H1 (cell line): ENCODE results near the gene NIPAL3. TPM values are rescaled to one million over a fixed set of nuclear protein-coding genes. Genes with fewer than 3 reads are reported as not detected.

Experiments used
- CTCF ChIA-PET: fragments of 300-600 bp; sonication (Branson Sonifier 250); formaldehyde crosslinking; loops from one replicate; lab custom pipeline; 2021; ENCODE audit not compliant: partially characterized antibody; lab: Charles Lee
- POLR2A ChIA-PET: fragments of 300-600 bp; sonication (Branson Sonifier 250); formaldehyde crosslinking; loops from one replicate; lab custom pipeline; 2021; ENCODE audit warnings: inconsistent platforms; ENCODE audit not compliant: partially characterized antibody; lab: Charles Lee
- DNase-seq, 2 experiments: peaks; one replicate each; pipeline versions ENCODE4 v3.0.0 to v3.0.0-alpha.2; 2010 to 2022; ENCODE audit warnings: low spot score in 2 of 2, low read depth in 1 of 2, mixed read lengths in 1 of 2
- FAIRE-seq: peaks from 2 replicates; lab custom pipeline; 2011; peaks lifted over from hg19 to GRCh38; lab: Jason Lieb, UNC
- H2AFZ ChIP-seq: 2 replicates; pipeline ENCODE4 v1.8.1; 2012; ENCODE audit warnings: low read length, inconsistent platforms
- H2AK5ac ChIP-seq: 2 replicates; pipeline ENCODE4 v1.6.1; 2013; ENCODE audit warnings: low read depth, low read length
- H2BK120ac ChIP-seq: replicated peaks from 2 replicates; pipeline ENCODE3; 2013; ENCODE audit warnings: low read depth, low read length, inconsistent platforms
- H2BK12ac ChIP-seq: 2 replicates; pipeline ENCODE4 v1.6.1; 2013; ENCODE audit warnings: low read depth, low read length
- H2BK15ac ChIP-seq: 2 replicates; pipeline ENCODE4 v1.6.1; 2013; ENCODE audit warnings: low read length
- H2BK20ac ChIP-seq: 2 replicates; pipeline ENCODE4 v1.6.1; 2013; ENCODE audit warnings: low read length
- H2BK5ac ChIP-seq: 2 replicates; pipeline ENCODE4 v1.6.1; 2013; ENCODE audit warnings: low read depth, low read length
- H3K14ac ChIP-seq: 2 replicates; pipeline ENCODE4 v1.6.1; 2013; ENCODE audit warnings: inconsistent platforms; ENCODE audit not compliant: insufficient read length
- H3K18ac ChIP-seq: 2 replicates; pipeline ENCODE4 v1.6.1; 2013; ENCODE audit warnings: low read length; ENCODE audit errors: extremely low read depth
- H3K23ac ChIP-seq: 2 replicates; pipeline ENCODE4 v1.6.1; 2013; ENCODE audit warnings: inconsistent platforms; ENCODE audit not compliant: insufficient read length
- H3K23me2 ChIP-seq: 2 replicates; pipeline ENCODE4 v1.6.1; 2013; ENCODE audit warnings: low read depth, low read length
- H3K27ac ChIP-seq: 2 replicates; pipeline ENCODE4 v1.6.1; 2011; ENCODE audit warnings: low read depth, low read length, inconsistent platforms
- H3K27me3 ChIP-seq, 4 experiments: replicated peaks in 1 of 4; 1 replicate in 1 of 4; 2 replicates in 3 of 4; pipeline versions ENCODE4 v1.6.1 to v1.8.1; 2011 to 2013; ENCODE audit warnings: low read length in 3 of 4, mild to moderate bottlenecking in 3 of 4, inconsistent platforms in 2 of 4, mixed read lengths in 2 of 4, moderate library complexity in 1 of 4; ENCODE audit not compliant: control insufficient read depth in 3 of 4, insufficient read depth in 3 of 4; ENCODE audit errors: extremely low read depth in 1 of 4
- H3K36me3 ChIP-seq, 4 experiments: 2 replicates each; pipeline versions ENCODE4 v1.6.1 to v1.8.1; 2011 to 2013; ENCODE audit warnings: mild to moderate bottlenecking in 4 of 4, low read length in 3 of 4, moderate library complexity in 2 of 4, control low read depth in 1 of 4, inconsistent platforms in 1 of 4; ENCODE audit not compliant: insufficient read depth in 4 of 4, control insufficient read depth in 2 of 4
- H3K4ac ChIP-seq: replicated peaks from 2 replicates; pipeline ENCODE3; 2013; ENCODE audit warnings: low read length, low read depth, mixed read lengths, inconsistent platforms; ENCODE audit not compliant: insufficient read length
- H3K4me1 ChIP-seq, 4 experiments: replicated peaks in 1 of 4; 1 replicate in 1 of 4; 2 replicates in 3 of 4; pipeline versions ENCODE4 v1.6.1 to v1.8.1; 2011 to 2013; ENCODE audit warnings: low read length in 3 of 4, inconsistent platforms in 2 of 4, mixed read lengths in 1 of 4; ENCODE audit not compliant: insufficient read depth in 4 of 4, control insufficient read depth in 3 of 4
- H3K4me2 ChIP-seq, 2 experiments: 2 replicates each; pipeline versions ENCODE4 v1.6.1 to v1.8.1; 2011 to 2013; ENCODE audit warnings: low read depth in 2 of 2, low read length in 2 of 2, control low read depth in 1 of 2, inconsistent platforms in 1 of 2, mild to moderate bottlenecking in 1 of 2; ENCODE audit not compliant: insufficient read depth in 1 of 2
- H3K4me3 ChIP-seq, 4 experiments: fragments of 200-600, 300-600 bp in 1 of 4; sonication (generic), shearing (Covaris generic), sonication (Bioruptor Twin) in 1 of 4; 2 replicates each; pipeline versions ENCODE4 v1.5.1 to v1.8.1; 2011 to 2016; ENCODE audit warnings: low read length in 4 of 4, low read depth in 3 of 4, control low read depth in 2 of 4, inconsistent platforms in 2 of 4, mild to moderate bottlenecking in 2 of 4, mixed read lengths in 1 of 4, moderate library complexity in 1 of 4; ENCODE audit not compliant: insufficient read depth in 2 of 4; ENCODE audit errors: extremely low read depth in 1 of 4
- H3K56ac ChIP-seq: replicated peaks from 2 replicates; pipeline ENCODE3; 2013; ENCODE audit warnings: low read depth, mild to moderate bottlenecking, mixed read lengths, low read length, inconsistent platforms; ENCODE audit not compliant: insufficient read length
- H3K79me1 ChIP-seq: 2 replicates; pipeline ENCODE4 v1.6.1; 2013; ENCODE audit warnings: low read depth, low read length, control low read depth
- H3K79me2 ChIP-seq, 2 experiments: 2 replicates each; pipeline versions ENCODE4 v1.6.1 to v1.8.1; 2012 to 2013; ENCODE audit warnings: low read length in 2 of 2, mild to moderate bottlenecking in 2 of 2, inconsistent platforms in 1 of 2; ENCODE audit not compliant: insufficient read depth in 2 of 2, control insufficient read depth in 1 of 2
- H3K9ac ChIP-seq, 4 experiments: replicated peaks in 1 of 4; 1 replicate in 1 of 4; 2 replicates in 3 of 4; pipeline versions ENCODE4 v1.6.1 to v1.8.1; 2011 to 2013; ENCODE audit warnings: low read depth in 3 of 4, low read length in 3 of 4, control low read depth in 2 of 4, mild to moderate bottlenecking in 2 of 4, moderate library complexity in 2 of 4, inconsistent platforms in 1 of 4; ENCODE audit errors: extremely low read depth in 1 of 4
- H3K9me3 ChIP-seq, 2 experiments: 2 replicates each; pipeline versions ENCODE4 v1.6.1 to v1.8.1; 2012 to 2013; ENCODE audit warnings: mild to moderate bottlenecking in 2 of 2, moderate library complexity in 2 of 2, control low read depth in 1 of 2, inconsistent platforms in 1 of 2, low read depth in 1 of 2, low read length in 1 of 2, mixed read lengths in 1 of 2; ENCODE audit not compliant: insufficient read depth in 2 of 2
- H4K20me1 ChIP-seq, 2 experiments: replicated peaks in 1 of 2; 2 replicates each; pipeline versions ENCODE3 to v1.8.1; 2011 to 2013; ENCODE audit warnings: inconsistent platforms in 2 of 2, low read length in 2 of 2, mild to moderate bottlenecking in 1 of 2; ENCODE audit not compliant: insufficient read depth in 2 of 2, control insufficient read depth in 1 of 2
- H4K5ac ChIP-seq: 2 replicates; pipeline ENCODE4 v1.6.1; 2013; ENCODE audit warnings: low read length, low read depth, mixed read lengths, inconsistent platforms; ENCODE audit not compliant: insufficient read length
- H4K8ac ChIP-seq: 2 replicates; pipeline ENCODE4 v1.8.0; 2013; ENCODE audit warnings: mild to moderate bottlenecking, moderate library complexity, low read length, inconsistent platforms; ENCODE audit not compliant: insufficient read depth; ENCODE audit errors: extremely low read depth
- H4K91ac ChIP-seq: replicated peaks from 2 replicates; pipeline ENCODE3; 2013; ENCODE audit warnings: low read length, mixed read lengths, inconsistent platforms; ENCODE audit not compliant: insufficient read length
- POLR2A ChIP-seq, 2 experiments: IDR thresholded peaks; 1 replicate in 1 of 2; 2 replicates in 1 of 2; pipeline ENCODE4 v1.6.1; 2011; ENCODE audit warnings: low read depth in 2 of 2, low read length in 2 of 2, mild to moderate bottlenecking in 2 of 2; ENCODE audit errors: control extremely low read depth in 1 of 2
- RBBP5 ChIP-seq: IDR thresholded peaks from 2 replicates; pipeline ENCODE4 v1.7.1; 2012; ENCODE audit warnings: low read depth, mild to moderate bottlenecking, inconsistent platforms, low read length, moderate library complexity, borderline replicate concordance
- RNF2 ChIP-seq: fragments of 200-900, 300-1000 bp; sonication (generic); IDR thresholded peaks from 2 replicates; pipeline ENCODE4 v1.7.1; 2016; ENCODE audit warnings: borderline replicate concordance, low read depth, mild to moderate bottlenecking, antibody characterized with exemption, low read length; ENCODE audit not compliant: poor library complexity, severe bottlenecking; ENCODE audit errors: missing control alignments
- SAP30 ChIP-seq: fragments of 300-600 bp; sonication (generic); IDR thresholded peaks from 2 replicates; pipeline ENCODE4 v1.7.1; 2012; ENCODE audit warnings: low read length, moderate library complexity, mild to moderate bottlenecking, inconsistent platforms; ENCODE audit not compliant: insufficient read depth, insufficient replicate concordance
- SP4 ChIP-seq: IDR thresholded peaks from 2 replicates; pipeline ENCODE4 v1.6.1; 2012; ENCODE audit warnings: low read length, inconsistent platforms
- WGBS, 2 experiments: shearing (Covaris generic) in 1 of 2; methylation state at CpG; one replicate each; pipeline versions ENCODE4 v1.1.6 to v1.1.7; 2013 to 2015; ENCODE audit warnings: low lambda C conversion rate in 2 of 2, mixed read lengths in 2 of 2, inconsistent platforms in 1 of 2, low coverage in 1 of 2, missing lambda C conversion rate in 1 of 2; ENCODE audit not compliant: insufficient replicate concordance in 2 of 2, insufficient coverage in 1 of 2, insufficient read length in 1 of 2; ENCODE audit errors: extremely low coverage in 1 of 2, missing lambda C conversion rate in 1 of 2; 5-methylcytosine and 5-hydroxymethylcytosine counted together
- polyA plus RNA-seq, 7 experiments: library from polyadenylated mRNA; depleted of rRNA in 3 of 7; stranded (reverse) in 5 of 7; unstranded in 2 of 7; fragments of >200 nt in 5 of 7; fragments of 200-250 nt in 2 of 7; gene quantifications; 1 replicate in 5 of 7; 2 replicates in 1 of 7; 4 replicates in 1 of 7; pipeline versions ENCODE4 v1.2.1 to v1.2.3, GENCODE V29; 2011 to 2013; ENCODE audit warnings: missing spikeins in 2 of 7, mixed read lengths in 2 of 7
- total RNA-seq: library from RNA; stranded (reverse); fragmentation: NEBNext Ultra II Directional; extraction: Animal tissue kit (Norgen Biotek cat#: 25700); gene quantifications from 2 replicates; pipeline ENCODE4 v1.2.1, GENCODE V29; 2021

NIPAL3 gene
- total and polyA plus RNA-seq, 2 of the 8 experiments (the other 6 are each of a cell fraction or from before 2014, with no cell fraction given) = 8.8 to 11.0 TPM

- Histone ChIP-seq H2BK12ac (no peak overlapping the region), H3K36me3 (no peaks in the 10 kb centered on the region; a peak in 1 of 8 replicates), H2BK120ac (no peak overlapping the region), H3K4ac (no peak overlapping the region), H3K18ac (no peak overlapping the region), H4K91ac (no peak overlapping the region), H3K27me3 (no peaks in the 10 kb centered on the region), H3K27ac (no peak overlapping the region), H2BK5ac (no peak overlapping the region), H3K14ac (no peak overlapping the region), H4K8ac (no peak overlapping the region), H3K4me1 (no peaks in the 10 kb centered on the region), H3K4me3 (no peak overlapping the region), H2BK20ac (no peak overlapping the region), H2AFZ (no peak overlapping the region), H2AK5ac (no peak overlapping the region), H4K20me1 (no peaks in the 10 kb centered on the region), H4K5ac (no peak overlapping the region), H3K79me2 (no peaks in the 10 kb centered on the region), H3K4me2 (no peak overlapping the region), H3K23me2 (no peaks in the 10 kb centered on the region), H3K9ac (no peak overlapping the region), H3K79me1 (peaks cover 2% of the 10 kb centered on the region; the same call in 1 of the 2 replicates), H3K56ac (no peak overlapping the region), H2BK15ac (no peak overlapping the region), H3K23ac (no peak overlapping the region), H3K9me3 (no peaks in the 10 kb centered on the region; a peak in 1 of 4 replicates)
- DNase-seq (no peak), FAIRE-seq (no peak)
- WGBS, 2 experiments = 92% methylated on average over 3 of the region's 3 CpGs; no CpG with 5 or more reads in 1 of the 2 experiments
- ChIA-PET POLR2A (interaction anchor here (0.7 kb wide), 1 partner anchor 9 kb away, joined by 3 read pairs; no protein-coding TSS in a partner anchor), CTCF (interaction anchor here (0.7 to 1.3 kb wide), 3 partner anchors 9 to 796 kb away, joined by 3 to 5 read pairs (median 4); partner anchors contain the start of gene RSRP1)
- TF ChIP-seq SAP30 = no peak
- no peak for TF ChIP-seq POLR2A (IDR thresholded peaks at IDR 0.05; ENCODE audit: control extremely low read depth in 1 of 2, low read depth in 2 of 2, low read length in 2 of 2)
- no peak for TF ChIP-seq SP4
- TF ChIP-seq RBBP5 = no peak
- TF ChIP-seq RNF2 = no peak
These were observed 36.1 kb downstream of the NIPAL3 start for GRCh38 chr1:24451746-24452145.
